Skeletal muscle cell (primary cell): Measurements from ENCODE around the gene ACAP3.

ENCODE experiments used
- DNase-seq: peaks from one replicate; pipeline ENCODE4 v3.0.0-alpha.2; 2010; ENCODE audit warnings: low read depth
- H3K4me3 ChIP-seq: 2 replicates; pipeline ENCODE4 v1.5.1; 2011; ENCODE audit warnings: low read depth, mild to moderate bottlenecking, control low read depth, low read length, moderate library complexity

ACAP3 gene

GRCh38 chr1:1345384-1345783 lies 37.7 kb upstream of the ACAP3 start:
- DNase-seq, result no peak
- H3K4me3 ChIP-seq, result no peak overlapping the region

DNA sequence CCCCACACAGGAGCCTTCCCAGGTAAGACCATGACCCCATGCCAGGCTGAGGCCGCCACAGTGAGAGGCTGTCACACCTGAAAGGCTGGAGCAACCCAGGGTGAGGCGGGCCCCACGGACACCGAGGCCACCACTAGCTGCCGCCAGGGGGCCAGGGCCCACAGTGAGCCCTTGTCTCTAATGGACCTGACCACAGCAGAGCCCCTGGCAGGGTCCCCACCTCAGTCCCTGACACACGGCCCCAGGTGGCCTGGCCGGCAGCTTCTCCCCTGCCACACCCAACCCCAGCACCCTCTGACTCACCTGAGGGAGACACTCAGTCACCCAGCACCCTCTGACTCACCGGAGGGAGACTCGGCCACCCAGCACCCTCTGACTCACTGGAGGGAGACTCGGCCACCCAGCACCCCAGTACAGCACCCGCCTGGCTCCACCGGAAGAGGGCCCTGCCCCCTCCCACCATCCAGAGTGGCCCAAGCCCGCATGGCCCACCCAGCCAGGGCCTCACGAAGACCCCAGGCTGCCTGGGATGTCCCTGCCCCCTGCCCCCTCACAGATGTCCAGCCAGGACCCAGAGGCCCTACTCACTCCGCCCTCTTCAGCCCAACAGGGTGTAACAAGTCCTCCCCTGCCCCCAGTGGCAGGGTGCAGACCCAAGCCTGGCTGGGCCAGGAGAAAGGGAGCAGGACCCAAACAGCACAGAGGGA lies 37.1 kb upstream of the ACAP3 start:
- H3K4me3 ChIP-seq, result no peak overlapping the region
- no peak for DNase-seq

GRCh38 chr1:1343811-1344421 lies 36.2 kb upstream of the ACAP3 start:
- DNase-seq, result no peak
- no peak overlapping the region for H3K4me3 ChIP-seq

- no peak overlapping the region for H3K4me3 ChIP-seq
- no peak for DNase-seq
These were observed 34.9 kb upstream of the ACAP3 start for GRCh38 chr1:1342584-1343115.

- no peak overlapping the region for H3K4me3 ChIP-seq
- no peak for DNase-seq
These were observed 34.4 kb upstream of the ACAP3 start for GRCh38 chr1:1342061-1342562.

DNA sequence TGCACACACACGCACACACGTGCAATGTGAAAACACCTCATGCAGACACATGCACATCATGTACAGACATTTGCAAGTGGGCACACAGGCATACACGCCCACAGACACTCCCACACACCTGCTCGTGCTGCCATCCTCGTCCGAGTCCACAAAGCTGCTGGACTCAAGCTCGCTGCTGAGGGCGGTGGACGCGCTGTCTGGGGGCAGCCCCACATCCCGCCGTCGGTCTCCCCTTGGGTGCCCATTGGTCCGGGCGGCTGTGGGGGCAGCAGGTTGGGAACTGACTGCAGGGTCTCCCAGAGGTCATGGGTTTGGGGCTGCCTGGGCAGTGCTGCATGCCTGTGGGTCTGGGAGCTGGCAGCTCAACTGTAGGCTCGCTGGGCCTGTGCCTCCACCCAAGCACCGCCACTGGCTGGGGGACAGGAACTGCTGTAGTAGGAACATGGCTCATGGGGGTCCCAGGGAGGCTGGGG lies 33.9 kb upstream of the ACAP3 start:
- DNase-seq, result no peak
- no peak overlapping the region for H3K4me3 ChIP-seq

DNA sequence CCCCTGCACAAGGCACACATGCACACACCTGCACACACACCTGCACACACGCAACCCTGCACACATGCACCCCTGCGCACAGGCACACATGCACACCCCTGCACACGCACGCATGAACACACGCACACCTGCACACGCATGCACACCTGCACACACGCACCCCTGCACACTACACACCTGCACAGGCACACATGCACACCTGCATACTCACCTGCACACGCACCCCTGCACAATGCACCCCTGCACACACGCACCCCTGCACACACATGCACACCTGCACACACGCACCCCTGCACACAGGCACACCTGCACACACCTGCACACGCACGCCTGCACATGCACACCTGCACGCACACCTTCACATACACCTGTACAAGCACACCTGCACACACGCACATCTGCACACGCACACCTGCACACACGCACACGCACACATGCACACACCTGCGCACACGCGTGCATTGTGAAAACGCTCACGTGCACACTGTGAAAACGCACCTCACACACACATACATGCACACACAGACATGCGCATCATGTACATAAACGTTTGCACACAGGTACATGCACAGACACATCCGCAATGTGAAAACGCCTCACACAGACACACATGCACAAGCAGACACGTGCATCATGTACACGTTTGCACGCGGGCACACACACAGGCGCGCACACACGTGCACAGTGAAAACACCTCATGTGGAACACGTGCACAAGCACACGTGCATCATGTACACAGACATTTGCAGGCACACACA lies 33.2 kb upstream of the ACAP3 start:
- H3K4me3 ChIP-seq, result no peak overlapping the region
- DNase-seq, result no peak

GRCh38 chr1:1340185-1340584 lies 32.5 kb upstream of the ACAP3 start:
- H3K4me3 ChIP-seq, result no peak overlapping the region
- no peak for DNase-seq

DNA sequence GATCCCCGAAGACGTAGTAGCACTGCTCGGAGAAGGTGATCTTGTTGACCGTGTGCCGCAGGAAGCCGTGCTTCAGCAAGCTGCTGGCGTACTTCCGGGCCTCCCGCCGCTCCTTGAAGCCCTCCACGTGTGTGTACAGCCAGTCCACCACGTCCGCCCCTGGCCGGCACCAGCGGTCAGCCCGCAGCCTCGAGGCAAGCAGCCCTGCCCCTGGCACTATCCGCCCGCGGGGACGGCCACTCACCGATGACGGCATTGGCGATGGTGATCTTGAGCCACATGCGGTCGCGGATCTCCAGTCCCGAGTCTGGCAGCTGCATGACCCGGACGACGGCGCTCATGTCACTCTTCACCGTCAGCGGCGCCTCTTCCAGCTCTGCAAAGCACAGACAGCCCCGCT lies 30.5 kb upstream of the ACAP3 start:
- no peak for DNase-seq
- H3K4me3 ChIP-seq, result no peak overlapping the region

- H3K4me3 ChIP-seq, result no peak overlapping the region
- no peak for DNase-seq
These were observed 30.0 kb upstream of the ACAP3 start for GRCh38 chr1:1337793-1338147.

DNA sequence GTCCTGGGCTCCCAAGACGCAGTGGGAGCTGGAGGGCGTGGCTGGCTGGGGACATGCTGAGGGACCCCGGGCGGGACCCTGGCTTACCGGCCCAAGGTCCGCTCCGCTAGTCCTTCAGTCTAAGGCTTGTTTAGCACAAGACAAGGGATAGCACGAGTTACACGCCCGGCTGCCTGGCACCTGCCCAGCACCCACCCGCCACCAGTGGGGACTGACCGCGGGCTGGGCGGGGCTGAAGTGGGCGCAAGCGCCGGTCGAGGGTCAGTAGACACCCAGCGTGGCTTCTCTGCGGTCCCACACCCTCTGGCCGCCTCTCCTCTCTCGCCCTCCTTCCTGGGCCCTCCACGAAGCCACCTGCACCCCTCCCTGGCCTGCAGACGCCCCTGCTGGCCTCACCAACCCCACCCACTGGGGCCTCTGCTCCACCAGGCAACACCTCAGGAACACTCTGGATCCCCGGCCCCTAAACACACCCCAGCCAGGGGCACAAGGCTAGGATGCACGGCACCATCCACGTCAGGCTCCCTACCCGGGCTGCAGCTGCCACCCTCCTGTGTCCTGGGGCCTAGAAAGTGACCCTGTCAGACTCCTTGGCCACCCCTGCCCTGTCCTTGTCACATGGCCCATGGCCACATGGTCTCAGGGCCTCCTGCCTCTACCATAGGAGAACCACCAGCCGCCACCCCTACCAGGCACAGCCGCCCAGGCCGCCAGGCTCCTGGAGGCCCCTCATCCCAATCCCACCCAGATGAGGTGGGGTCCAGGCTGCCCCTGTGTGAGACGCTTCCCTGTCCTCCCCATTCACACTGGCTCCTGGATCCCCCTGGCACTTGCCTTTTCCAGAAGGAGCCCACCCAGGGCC lies 29.4 kb upstream of the ACAP3 start:
- DNase-seq, result no peak
- no peak overlapping the region for H3K4me3 ChIP-seq

DNA sequence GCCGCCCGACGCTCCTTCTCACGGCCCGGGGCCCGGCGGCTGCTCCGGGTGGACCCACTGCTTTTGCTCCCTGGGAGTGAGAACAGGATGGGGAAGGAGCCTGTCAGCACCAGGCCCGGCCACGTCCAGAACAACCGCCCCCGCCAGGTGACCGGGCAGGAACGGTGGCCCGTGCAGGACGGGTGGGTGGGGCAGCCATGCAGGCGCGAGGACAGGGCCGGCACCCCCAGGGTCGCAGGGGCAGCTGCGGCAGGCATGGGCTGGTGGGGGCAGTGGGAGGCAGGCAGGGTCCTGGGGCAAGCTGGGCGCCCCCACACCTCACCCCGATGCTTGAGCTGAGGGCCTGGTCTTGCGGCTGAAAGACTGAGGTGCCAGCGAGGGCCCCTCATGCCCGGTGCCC lies 28.7 kb upstream of the ACAP3 start:
- no peak overlapping the region for H3K4me3 ChIP-seq
- DNase-seq, result no peak

DNA sequence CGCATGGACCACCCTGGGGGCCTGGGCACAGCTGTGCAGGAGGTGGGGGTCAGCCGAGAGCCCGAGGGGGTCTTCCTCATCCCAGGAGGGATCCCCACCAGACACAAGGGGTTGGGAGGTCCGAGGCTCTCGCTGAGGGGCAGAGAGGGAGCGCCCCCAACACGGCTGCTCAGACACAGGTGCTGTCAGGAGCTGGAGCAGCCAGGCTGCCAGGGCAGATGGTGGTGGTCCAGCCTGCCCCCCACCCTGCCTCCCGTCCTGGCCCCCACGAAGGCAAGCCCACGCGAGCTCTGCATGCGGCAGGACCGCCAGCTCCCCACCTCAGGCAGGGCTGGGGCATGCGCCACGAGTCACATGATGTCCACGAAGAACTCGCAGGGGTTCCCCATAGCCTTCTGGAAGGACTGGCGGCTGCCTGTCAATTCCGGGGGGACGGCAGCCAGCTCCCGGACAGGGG lies 28.1 kb upstream of the ACAP3 start:
- H3K4me3 ChIP-seq, result no peak overlapping the region
- no peak for DNase-seq

DNA sequence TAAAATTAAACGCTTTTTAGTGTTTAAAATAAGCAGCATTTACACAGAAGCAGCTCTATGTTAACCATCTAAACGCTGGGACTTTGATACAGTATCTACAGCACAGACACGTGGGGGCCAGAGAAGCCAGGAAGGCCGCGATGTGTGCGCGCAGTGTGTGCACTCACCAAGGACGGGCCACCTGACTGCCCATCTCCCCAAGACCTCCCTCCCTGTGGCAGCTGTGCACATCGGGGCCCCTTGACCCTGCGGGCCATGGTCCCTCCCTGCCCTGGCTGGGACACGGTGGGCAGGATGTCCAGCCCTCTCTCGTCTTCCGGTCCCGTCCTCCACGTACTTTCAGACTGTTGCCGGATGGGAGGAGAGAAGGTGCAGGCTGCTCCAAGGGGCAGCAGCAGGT lies 27.6 kb upstream of the ACAP3 start:
- no peak for DNase-seq
- H3K4me3 ChIP-seq, result no peak overlapping the region

DNA sequence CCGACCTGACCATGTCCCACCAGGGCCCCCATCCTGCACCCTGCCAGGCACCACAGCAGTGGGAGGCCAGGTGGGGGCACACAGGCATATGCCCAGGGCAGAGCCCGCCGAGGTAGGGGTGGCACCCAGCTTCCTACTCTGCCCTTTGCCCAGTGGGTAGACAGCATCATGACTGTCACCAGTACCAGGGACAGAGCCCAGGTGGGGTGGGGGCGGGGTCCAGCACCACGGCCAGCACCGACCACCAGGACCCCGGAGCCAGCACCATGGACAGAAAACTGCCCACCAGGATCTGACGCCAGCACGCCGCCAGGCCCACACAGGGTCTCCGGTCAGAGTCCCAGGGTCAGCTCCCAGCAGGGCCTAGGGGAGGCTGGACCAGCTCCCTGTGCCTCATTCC lies 27.1 kb upstream of the ACAP3 start:
- H3K4me3 ChIP-seq, result no peak overlapping the region
- DNase-seq, result no peak

- no peak overlapping the region for H3K4me3 ChIP-seq
- no peak for DNase-seq
These were observed 26.0 kb upstream of the ACAP3 start for GRCh38 chr1:1333551-1334241.

DNA sequence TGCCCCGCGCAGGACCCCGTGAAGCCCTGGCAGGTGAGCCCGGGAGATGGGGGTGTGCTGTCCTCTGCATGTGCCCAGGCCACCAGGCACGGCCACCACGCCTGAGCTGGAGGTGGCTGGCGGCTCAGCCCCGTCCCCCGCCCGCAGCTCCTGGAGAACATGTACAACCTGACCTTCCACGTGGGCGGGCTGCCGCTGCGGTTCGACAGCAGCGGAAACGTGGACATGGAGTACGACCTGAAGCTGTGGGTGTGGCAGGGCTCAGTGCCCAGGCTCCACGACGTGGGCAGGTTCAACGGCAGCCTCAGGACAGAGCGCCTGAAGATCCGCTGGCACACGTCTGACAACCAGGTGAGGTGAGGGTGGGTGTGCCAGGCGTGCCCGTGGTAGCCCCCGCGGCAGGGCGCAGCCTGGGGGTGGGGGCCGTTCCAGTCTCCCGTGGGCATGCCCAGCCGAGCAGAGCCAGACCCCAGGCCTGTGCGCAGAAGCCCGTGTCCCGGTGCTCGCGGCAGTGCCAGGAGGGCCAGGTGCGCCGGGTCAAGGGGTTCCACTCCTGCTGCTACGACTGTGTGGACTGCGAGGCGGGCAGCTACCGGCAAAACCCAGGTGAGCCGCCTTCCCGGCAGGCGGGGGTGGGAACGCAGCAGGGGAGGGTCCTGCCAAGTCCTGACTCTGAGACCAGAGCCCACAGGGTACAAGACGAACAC lies 25.2 kb upstream of the ACAP3 start:
- DNase-seq, result no peak
- H3K4me3 ChIP-seq, result no peak overlapping the region

DNA sequence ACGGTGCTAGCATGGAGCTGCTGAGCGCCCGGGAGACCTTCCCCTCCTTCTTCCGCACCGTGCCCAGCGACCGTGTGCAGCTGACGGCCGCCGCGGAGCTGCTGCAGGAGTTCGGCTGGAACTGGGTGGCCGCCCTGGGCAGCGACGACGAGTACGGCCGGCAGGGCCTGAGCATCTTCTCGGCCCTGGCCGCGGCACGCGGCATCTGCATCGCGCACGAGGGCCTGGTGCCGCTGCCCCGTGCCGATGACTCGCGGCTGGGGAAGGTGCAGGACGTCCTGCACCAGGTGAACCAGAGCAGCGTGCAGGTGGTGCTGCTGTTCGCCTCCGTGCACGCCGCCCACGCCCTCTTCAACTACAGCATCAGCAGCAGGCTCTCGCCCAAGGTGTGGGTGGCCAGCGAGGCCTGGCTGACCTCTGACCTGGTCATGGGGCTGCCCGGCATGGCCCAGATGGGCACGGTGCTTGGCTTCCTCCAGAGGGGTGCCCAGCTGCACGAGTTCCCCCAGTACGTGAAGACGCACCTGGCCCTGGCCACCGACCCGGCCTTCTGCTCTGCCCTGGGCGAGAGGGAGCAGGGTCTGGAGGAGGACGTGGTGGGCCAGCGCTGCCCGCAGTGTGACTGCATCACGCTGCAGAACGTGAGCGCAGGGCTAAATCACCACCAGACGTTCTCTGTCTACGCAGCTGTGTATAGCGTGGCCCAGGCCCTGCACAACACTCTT lies 24.5 kb upstream of the ACAP3 start:
- no peak for DNase-seq
- H3K4me3 ChIP-seq, result no peak overlapping the region
